Fibroblast of lung (primary cell): Measurements from ENCODE around the gene SLC35F3.

ENCODE experiments used
- EZH2 ChIP-seq: IDR thresholded peaks from 2 replicates; pipeline ENCODE4 v1.5.1; 2012; ENCODE audit warnings: low read length, control low read depth, mild to moderate bottlenecking; ENCODE audit errors: missing control alignments
- TF ChIP-seq, protein P1 (sequence below), 2 donors: IDR thresholded peaks in 1 of 2; conservative IDR thresholded peaks in 1 of 2; 1 replicate in 1 of 2; 2 replicates in 1 of 2; pipeline ENCODE4 v1.5.1; 2011 to 2012; ENCODE audit warnings: low read length in 2 of 2, control low read depth in 1 of 2, inconsistent platforms in 1 of 2, low read depth in 1 of 2, mild to moderate bottlenecking in 1 of 2

DNA sequence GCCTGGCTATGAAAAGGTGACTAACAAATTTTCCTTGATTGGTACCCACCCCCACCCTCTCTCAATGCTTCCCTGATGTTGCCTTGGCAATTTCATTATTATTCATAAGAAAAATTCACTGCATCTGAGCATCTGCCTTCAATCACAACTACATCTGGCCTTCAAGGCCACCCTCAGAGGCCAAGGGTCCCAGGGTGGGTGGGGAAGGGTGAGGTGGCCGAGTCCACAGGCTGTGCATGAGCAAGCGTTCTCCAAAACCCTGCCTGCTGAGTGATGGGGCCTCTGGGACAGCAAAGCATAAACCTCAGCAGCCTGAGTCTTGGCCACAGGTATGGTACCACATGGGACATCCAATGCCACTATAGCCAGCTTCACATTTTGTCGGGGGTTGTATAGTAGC, 198.7 kb downstream of the SLC35F3 start:
- TF ChIP-seq EZH2 = no peak
- TF ChIP-seq, protein P1, sequence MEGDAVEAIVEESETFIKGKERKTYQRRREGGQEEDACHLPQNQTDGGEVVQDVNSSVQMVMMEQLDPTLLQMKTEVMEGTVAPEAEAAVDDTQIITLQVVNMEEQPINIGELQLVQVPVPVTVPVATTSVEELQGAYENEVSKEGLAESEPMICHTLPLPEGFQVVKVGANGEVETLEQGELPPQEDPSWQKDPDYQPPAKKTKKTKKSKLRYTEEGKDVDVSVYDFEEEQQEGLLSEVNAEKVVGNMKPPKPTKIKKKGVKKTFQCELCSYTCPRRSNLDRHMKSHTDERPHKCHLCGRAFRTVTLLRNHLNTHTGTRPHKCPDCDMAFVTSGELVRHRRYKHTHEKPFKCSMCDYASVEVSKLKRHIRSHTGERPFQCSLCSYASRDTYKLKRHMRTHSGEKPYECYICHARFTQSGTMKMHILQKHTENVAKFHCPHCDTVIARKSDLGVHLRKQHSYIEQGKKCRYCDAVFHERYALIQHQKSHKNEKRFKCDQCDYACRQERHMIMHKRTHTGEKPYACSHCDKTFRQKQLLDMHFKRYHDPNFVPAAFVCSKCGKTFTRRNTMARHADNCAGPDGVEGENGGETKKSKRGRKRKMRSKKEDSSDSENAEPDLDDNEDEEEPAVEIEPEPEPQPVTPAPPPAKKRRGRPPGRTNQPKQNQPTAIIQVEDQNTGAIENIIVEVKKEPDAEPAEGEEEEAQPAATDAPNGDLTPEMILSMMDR (conservative IDR thresholded peaks at IDR 0.05 in 1 of 2, IDR thresholded peaks at IDR 0.05 in 1 of 2; ENCODE audit: low read depth in 1 of 2, low read length in 2 of 2) = no peak
